HG03045 (cell line): ENCODE measurements around the gene OR9Q2.
"Not testable (repeated sequence)": the region's sequence is repeated elsewhere in the genome, so short reads cannot be mapped to it uniquely, and the experiment has no call there.

Experiments
- ATAC-seq: cut with Tn5 transposase; IDR thresholded peaks from one replicate; pipeline ENCODE4 v1.9.1; 2021; ENCODE audit warnings: mild to moderate bottlenecking, moderate library complexity; ENCODE audit not compliant: unreplicated experiment

The OR9Q2 gene, protein sequence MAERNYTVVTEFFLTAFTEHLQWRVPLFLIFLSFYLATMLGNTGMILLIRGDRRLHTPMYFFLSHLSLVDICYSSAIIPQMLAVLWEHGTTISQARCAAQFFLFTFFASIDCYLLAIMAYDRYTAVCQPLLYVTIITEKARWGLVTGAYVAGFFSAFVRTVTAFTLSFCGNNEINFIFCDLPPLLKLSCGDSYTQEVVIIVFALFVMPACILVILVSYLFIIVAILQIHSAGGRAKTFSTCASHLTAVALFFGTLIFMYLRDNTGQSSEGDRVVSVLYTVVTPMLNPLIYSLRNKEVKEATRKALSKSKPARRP

DNA sequence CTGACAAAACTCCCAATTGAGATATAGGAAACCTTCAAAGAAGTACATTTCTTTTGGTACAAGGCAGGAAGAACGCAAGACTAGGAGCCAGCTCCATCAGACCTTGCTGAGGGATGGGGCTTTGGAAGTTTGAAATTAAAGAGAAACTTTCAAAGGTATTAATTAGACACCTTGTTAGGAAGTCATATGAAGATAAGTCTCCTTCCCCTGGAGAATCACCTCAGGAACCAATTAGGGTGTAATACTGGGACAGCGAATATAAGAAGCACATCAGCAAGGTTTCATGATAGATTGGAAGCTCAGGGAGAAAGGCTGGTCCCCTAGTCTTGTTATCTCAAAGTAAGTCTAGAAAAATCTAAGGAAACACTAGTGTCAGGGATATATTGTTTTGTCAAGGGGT, at the start of gene OR9Q2:
OR9Q2 (plus strand) TSS at position 301 of the 400 bp plus-strand sequence. CDS start 1,421 bp downstream, outside the sequence.
- ATAC-seq: no peak

DNA sequence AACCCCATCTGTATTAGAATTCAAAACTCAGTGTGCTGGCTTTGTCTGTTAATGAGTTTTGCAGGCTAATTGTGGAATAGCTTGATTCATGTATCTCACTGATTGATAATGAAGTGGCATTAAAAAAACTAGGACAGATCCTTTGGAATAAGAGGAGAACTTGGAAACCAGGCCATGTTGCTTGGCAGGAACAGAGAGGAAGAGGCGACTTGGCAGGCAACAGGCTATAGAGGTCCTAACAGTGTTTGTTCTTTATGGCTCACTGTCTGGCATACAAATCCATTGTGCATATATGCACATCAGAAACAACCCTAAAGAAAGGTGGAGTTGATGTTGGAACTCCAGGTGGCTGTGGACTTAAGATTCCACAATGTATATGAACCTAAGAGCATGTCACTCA, 46.1 kb upstream of the OR9Q2 start:
- no peak for ATAC-seq

DNA sequence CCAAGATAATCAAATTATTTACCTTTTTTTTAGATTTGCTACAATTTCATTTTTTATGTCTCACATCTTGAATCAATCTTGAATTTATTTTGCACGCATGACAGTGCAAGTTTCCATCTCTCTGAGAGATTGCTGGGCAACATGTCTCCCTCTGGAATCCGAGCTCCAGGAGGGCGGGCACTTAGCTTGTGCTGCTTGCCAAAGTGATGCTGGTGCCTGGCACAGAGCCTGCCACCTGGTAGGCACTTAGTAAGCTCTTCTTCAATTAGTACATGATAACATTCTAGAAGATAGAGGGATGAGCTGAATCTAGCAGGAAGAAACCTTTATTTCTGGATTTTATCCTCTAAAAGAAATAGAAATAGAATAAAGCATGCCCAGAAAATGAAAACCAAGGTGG, 36.1 kb upstream of the OR9Q2 start:
- ATAC-seq: no peak

DNA sequence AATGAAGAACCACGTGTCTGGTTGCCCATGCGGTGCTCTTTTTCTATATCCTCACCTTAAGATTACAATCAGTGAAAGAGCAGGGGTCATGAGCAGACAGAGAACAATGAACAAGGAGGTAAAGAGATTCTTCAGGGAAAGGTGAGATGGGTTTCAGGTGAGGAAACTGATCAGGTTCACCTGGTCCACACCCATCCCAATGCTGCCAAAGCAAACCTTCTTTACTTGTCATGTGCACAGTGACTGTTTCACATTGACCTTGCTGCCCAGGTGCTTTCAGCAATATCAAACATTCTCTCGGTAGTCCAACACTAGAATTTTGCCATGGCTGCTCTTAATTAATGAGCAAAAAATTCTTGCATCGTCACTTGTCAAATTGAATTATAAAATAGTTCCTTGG, 24.5 kb upstream of the OR9Q2 start:
- no peak for ATAC-seq

- no peak for ATAC-seq
Observed at GRCh38 chr11:58164990-58165389, 23.9 kb upstream of the OR9Q2 start.

- ATAC-seq: no peak
Observed at GRCh38 chr11:58165504-58166106, 23.3 kb upstream of the OR9Q2 start.

DNA sequence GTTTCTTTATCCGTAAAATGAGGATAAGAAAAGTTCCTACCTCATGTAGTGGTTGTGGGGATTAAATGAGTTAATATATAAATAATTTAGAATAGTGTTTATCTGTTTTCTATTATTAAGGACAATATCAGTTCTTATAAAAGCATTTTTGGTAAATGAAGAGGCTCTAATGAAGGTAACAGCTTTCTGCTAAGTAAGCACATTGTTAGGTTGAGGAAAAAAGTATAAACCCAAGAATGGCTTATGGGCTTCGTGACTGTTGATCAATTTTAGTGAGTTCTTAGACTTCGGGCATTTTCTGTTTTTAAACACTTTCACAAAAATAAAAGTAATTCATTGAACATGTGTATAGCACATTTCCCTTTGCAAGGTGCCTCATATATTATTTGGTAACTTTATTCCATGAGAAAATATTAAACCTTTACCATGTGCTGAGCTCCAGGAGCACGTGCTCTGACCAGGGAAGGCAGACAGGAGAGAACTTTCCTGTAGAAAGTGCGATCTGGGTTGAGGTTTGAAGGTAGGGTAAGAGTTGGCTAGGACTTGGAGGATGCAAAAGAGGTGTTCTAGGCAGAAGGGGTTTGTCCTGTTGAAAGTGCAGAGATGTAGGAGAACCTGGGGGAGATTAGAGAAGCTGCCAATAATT, 11.3 kb upstream of the OR9Q2 start:
- ATAC-seq: no peak

GRCh38 chr11:58178444-58178843, 10.4 kb upstream of the OR9Q2 start:
- ATAC-seq: no peak

- ATAC-seq: no peak
Observed at GRCh38 chr11:58179648-58180047, 9.2 kb upstream of the OR9Q2 start.

GRCh38 chr11:58186938-58187337, 1.9 kb upstream of the OR9Q2 start:
- no peak for ATAC-seq

DNA sequence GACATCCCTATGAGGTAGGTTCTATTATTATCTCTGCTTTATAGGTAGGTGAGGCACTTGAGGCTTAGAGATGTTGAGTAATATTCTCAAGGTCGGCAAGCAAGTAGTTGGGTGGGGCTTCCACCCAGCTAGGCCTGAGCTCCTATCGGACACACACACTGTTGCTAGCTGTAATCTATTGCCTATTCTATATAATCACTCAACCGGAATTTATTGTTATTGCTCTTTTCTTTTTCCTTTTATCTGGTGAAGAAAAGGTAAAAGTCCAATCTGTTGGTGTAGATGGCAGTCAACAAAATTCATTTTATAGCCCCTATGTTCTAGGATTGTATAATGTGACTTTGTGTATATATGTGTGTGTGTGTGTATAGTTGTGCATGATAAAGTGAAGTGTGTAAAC, 3.4 kb downstream of the OR9Q2 start:
- ATAC-seq: no peak

DNA sequence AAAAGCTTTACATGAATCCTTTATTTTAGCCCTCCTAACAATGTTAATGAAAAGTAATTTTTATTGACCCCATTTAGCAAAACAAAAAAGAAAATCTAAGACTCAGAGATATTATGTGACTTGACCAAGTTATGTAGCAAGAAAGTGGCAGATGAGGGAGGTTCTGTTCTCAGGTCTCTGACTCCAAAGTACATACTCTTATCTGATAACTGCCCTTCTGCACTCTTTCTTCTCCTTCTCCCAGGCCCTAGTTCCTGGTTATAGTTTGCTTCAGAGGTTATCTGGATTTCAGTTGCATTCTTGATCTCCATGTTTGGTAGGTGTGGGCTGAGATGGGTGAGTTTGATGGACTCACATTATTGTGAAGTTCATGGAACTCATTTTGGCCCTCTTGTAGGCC, 4.5 kb downstream of the OR9Q2 start:
- ATAC-seq: no peak

DNA sequence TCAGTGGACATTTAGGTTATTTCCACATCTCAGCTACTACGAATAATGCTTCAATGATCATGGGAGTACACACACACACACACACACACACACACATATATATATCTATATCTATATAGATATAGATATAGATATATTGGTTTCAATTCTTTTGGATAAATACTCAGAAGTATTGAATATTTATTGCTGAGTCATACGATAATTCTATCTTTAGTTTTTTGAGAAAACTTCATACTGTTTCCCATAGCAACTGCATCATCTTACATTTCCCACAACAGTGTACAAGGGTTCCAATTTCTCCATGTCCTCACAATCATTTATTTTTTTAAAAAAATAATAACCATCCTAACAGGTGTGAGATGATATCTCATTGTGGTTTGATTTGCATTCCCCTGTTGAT, 7.1 kb downstream of the OR9Q2 start:
- ATAC-seq: no peak

DNA sequence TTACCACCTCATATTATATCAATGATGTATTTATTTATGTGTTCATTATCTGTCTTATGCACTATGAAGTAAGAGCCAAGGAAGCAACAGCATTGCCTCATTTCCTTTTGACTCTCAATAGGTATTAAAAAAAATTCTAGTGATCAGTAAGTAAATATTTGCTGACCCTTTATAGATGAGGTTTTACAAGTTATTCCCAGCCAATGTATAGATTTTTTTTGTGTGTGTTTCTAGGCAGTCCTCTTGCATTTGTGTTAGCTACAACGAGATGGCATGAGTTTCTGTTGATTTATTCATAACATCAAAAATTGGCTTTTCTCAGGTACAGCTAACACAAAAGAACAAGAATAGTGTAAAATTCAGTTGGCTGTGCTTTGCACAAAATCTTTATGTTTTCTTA, 10.4 kb downstream of the OR9Q2 start:
- no peak for ATAC-seq

- no peak for ATAC-seq
Observed at GRCh38 chr11:58204042-58204441, 15.2 kb downstream of the OR9Q2 start, which contains the start of gene OR1S2. Gene OR1S2, minus strand, starts transcription at chr11:58204142. Its CDS starts 0 bp downstream, at chr11:58204142.

- not testable (repeated sequence) for ATAC-seq
Observed at GRCh38 chr11:58212420-58212819, 23.6 kb downstream of the OR9Q2 start, which contains the start of gene OR1S1. Gene OR1S1, plus strand, starts transcription at chr11:58212720.

DNA sequence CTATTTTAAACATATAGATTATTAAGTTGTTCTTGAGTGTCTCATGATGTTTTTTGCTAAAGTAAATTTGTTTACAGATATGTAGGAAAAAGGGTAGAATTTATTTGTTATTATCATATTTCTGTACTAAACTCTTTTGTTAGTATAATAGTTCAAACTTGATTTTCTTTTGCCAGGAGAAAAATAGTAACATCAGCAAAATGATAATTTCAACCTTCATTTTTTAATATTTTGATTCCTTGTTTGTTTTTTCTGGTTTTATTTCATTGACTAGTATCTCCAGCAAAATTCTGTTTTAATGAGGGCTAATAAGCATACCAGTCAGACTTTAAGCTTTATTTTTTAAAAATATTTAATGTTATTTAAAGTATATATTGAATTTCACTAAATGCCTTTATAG, 27.6 kb downstream of the OR9Q2 start:
- no peak for ATAC-seq

GRCh38 chr11:58222721-58223120, 33.9 kb downstream of the OR9Q2 start:
- no peak for ATAC-seq

DNA sequence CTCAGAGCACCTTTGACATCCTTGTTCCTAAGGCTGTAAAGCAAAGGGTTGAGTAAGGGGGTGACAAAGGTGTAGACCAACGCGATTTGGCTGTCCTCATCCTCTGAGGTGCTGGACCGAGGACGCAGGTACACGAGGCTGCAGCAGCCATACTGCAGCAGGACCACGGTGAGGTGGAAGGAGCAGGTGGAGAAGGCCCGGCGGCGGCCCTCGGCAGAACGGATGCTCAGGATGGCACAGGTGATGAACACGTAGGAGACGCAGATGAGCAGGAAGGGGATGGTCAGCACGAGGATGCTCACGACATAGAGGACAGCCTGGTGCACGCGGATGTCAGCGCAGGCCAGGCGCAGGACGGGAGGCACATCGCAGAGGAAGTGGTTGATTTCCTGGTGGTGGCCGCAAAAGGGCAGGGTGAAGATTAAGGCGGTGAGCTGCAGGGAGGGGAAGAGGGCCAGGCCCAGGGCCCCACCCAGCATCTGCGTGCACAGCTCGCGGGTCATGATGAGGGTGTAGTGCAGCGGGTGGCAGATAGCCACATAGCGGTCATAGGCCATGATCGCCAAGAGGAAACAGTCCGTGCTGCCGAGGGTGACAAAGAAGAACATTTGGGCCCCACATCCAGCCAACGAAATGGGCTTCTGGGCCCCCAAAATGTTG, 39.2 kb downstream of the OR9Q2 start:
- ATAC-seq: no peak
